PC-9 (cell line): ENCODE results near the gene FGFR2. TPM values are rescaled to one million over a fixed set of nuclear protein-coding genes. Genes with fewer than 3 reads are reported as not detected.

Source experiments
- BruUV-seq: library from RNA; stranded (reverse); fragments of 400-500 nt; replicated peaks from 2 replicates; lab custom pipeline; 2021; lab: Mats Ljungman, UMichigan
- CTCF ChIA-PET: fragments of 300-600 bp; sonication (Branson Sonifier 250); formaldehyde crosslinking; loops from one replicate; lab custom pipeline; 2022; ENCODE audit warnings: antibody characterized with exemption; lab: Charles Lee
- POLR2A ChIA-PET: fragments of 300-600 bp; sonication (Branson Sonifier 250); formaldehyde crosslinking; loops from one replicate; lab custom pipeline; 2022; ENCODE audit warnings: antibody characterized with exemption; ENCODE audit not compliant: unreplicated experiment; lab: Charles Lee
- DNase-seq, 2 experiments: peaks; one replicate each; pipeline versions ENCODE4 v3.0.0 to v3.0.0-alpha.2; 2015 to 2022; ENCODE audit warnings: mixed read lengths in 1 of 2
- H2AFZ ChIP-seq: fragments of 200-600 bp; sonication (generic); 2 replicates; pipeline ENCODE4 v1.8.1; 2017; ENCODE audit warnings: antibody characterized with exemption
- H3F3A ChIP-seq: fragments of 200-600 bp; sonication (generic); 2 replicates; pipeline ENCODE4 v1.8.1; 2017; ENCODE audit warnings: antibody characterized with exemption, mild to moderate bottlenecking, low read depth; ENCODE audit not compliant: insufficient read depth
- H3K27ac ChIP-seq: fragments of 200-600 bp; sonication (generic); 2 replicates; pipeline ENCODE4 v1.6.1; 2016; ENCODE audit warnings: mixed run types
- H3K27me3 ChIP-seq: fragments of 200-600 bp; sonication (generic); 2 replicates; pipeline ENCODE4 v1.6.1; 2016; ENCODE audit warnings: low read depth, mixed run types; ENCODE audit not compliant: insufficient read depth
- H3K36me3 ChIP-seq: fragments of 200-600 bp; sonication (generic); 2 replicates; pipeline ENCODE4 v1.6.1; 2016; ENCODE audit warnings: low read depth, mixed run types
- H3K4me1 ChIP-seq: fragments of 200-600 bp; sonication (generic); replicated peaks from 2 replicates; pipeline ENCODE4 v1.6.1; 2016; ENCODE audit warnings: mixed run types; ENCODE audit not compliant: insufficient read depth
- H3K4me2 ChIP-seq: fragments of 200-600 bp; sonication (generic); 2 replicates; pipeline ENCODE4 v1.6.1; 2017; ENCODE audit warnings: mixed run types
- H3K4me3 ChIP-seq: fragments of 200-600 bp; sonication (generic); 2 replicates; pipeline ENCODE4 v1.6.1; 2016; ENCODE audit warnings: mixed run types
- H3K79me2 ChIP-seq: fragments of 200-600 bp; sonication (generic); 2 replicates; pipeline ENCODE4 v1.6.1; 2017; ENCODE audit warnings: low read depth, mixed run types
- H3K9me2 ChIP-seq: fragments of 200-600 bp; sonication (generic); 2 replicates; pipeline ENCODE4 v1.8.1; 2017; ENCODE audit warnings: mild to moderate bottlenecking; ENCODE audit not compliant: insufficient read depth
- H3K9me3 ChIP-seq: fragments of 200-600 bp; sonication (generic); 2 replicates; pipeline ENCODE4 v1.8.1; 2016; ENCODE audit warnings: low read depth; ENCODE audit not compliant: insufficient read depth
- H4K20me1 ChIP-seq: fragments of 200-600 bp; sonication (generic); 2 replicates; pipeline ENCODE4 v1.8.1; 2017; ENCODE audit not compliant: insufficient read depth
- CTCF ChIP-seq: fragments of 200-600 bp; sonication (generic); conservative IDR thresholded peaks from 2 replicates; pipeline ENCODE4 v1.6.1; 2017; ENCODE audit warnings: mixed run types, antibody characterized with exemption, mild to moderate bottlenecking, moderate library complexity
- EZH2 ChIP-seq: fragments of 200-600 bp; sonication (generic); IDR thresholded peaks from 2 replicates; pipeline ENCODE4 v1.8.0; 2017; ENCODE audit warnings: antibody characterized with exemption, low read depth
- intact Hi-C: fragments of 100-400 bp; cut with micrococcal nuclease; formaldehyde crosslinking; loops from one replicate; pipeline ENCODE4 v1.10.0; 2022; ENCODE audit not compliant: unreplicated experiment
- total RNA-seq: library from RNA; stranded (reverse); gene quantifications from 2 replicates; pipeline ENCODE4 v1.2.3, GENCODE V29; 2021

Gene FGFR2
- total RNA-seq, 1 experiment from 2014 or later, result not detected

- POLR2A ChIA-PET, result no interaction called here
Measured at GRCh38 chr10:121464517-121464916, 133.7 kb downstream of the FGFR2 start.

DNA sequence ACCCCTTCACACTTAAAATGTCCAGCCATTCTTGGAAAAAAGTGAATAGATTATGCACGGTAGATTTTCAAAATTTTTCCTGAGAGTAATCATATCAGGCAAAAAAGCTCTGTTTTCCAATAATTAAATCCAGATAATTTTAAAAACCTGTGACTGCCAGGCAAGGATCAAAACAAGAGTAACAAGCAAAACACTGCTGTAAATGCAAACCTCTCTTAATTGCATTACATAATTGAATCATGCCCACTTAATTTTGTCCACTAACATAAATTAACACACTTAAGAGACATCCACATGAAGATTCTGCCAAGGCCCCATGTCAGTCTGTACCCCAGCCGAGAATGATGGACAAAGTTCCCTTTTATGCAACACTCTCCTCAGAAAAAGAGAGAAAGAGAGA lies 135.3 kb downstream of the FGFR2 start:
- H2AFZ ChIP-seq, result no peak overlapping the region
- no peaks in the 10 kb centered on the region for H3K79me2 ChIP-seq
- no peaks in the 10 kb centered on the region for H3F3A ChIP-seq
- no peak overlapping the region for H3K4me3 ChIP-seq
- H3K4me2 ChIP-seq, result no peak overlapping the region
- CTCF ChIA-PET, result no interaction called here
- POLR2A ChIA-PET, result no interaction called here
- no peaks in the 10 kb centered on the region for H3K36me3 ChIP-seq
- H3K9me2 ChIP-seq, result no peaks in the 10 kb centered on the region
- DNase-seq, result no peak
- H3K27ac ChIP-seq, result no peak overlapping the region
- no TSS peak for BruUV-seq
- H3K27me3 ChIP-seq, result peaks cover 72% of the 10 kb centered on the region
- no peaks in the 10 kb centered on the region for H3K4me1 ChIP-seq
- H3K9me3 ChIP-seq, result no peaks in the 10 kb centered on the region
- intact Hi-C loops, result no loop called here
- no peak for TF ChIP-seq EZH2
- TF ChIP-seq CTCF, result no peak
- H4K20me1 ChIP-seq, result no peaks in the 10 kb centered on the region

More at GRCh38 chr10:121464517-121464916, 133.7 kb downstream of the FGFR2 start:
- H4K20me1 ChIP-seq, result no peaks in the 10 kb centered on the region
- DNase-seq, result no peak
- no peaks in the 10 kb centered on the region for H3F3A ChIP-seq
- no peaks in the 10 kb centered on the region for H3K9me2 ChIP-seq
- intact Hi-C loops, result no loop called here
- H3K27ac ChIP-seq, result no peak overlapping the region
- peaks cover 62% of the 10 kb centered on the region for H3K27me3 ChIP-seq
- H3K36me3 ChIP-seq, result no peaks in the 10 kb centered on the region
- CTCF ChIA-PET, result no interaction called here
- BruUV-seq, result no TSS peak
- no peak overlapping the region for H2AFZ ChIP-seq
- no peak for TF ChIP-seq CTCF
- no peaks in the 10 kb centered on the region for H3K79me2 ChIP-seq
- H3K4me2 ChIP-seq, result no peak overlapping the region
- H3K9me3 ChIP-seq, result no peaks in the 10 kb centered on the region
- H3K4me1 ChIP-seq, result no peaks in the 10 kb centered on the region
- no peak overlapping the region for H3K4me3 ChIP-seq

- Histone ChIP-seq H4K20me1 (no peaks in the 10 kb centered on the region), H3K36me3 (no peaks in the 10 kb centered on the region), H3K27me3 (peaks cover 65% of the 10 kb centered on the region), H3K4me2 (no peak overlapping the region), H3F3A (no peaks in the 10 kb centered on the region), H3K4me3 (no peak overlapping the region), H3K79me2 (no peaks in the 10 kb centered on the region), H2AFZ (no peak overlapping the region), H3K4me1 (no peaks in the 10 kb centered on the region), H3K27ac (no peak overlapping the region), H3K9me3 (no peaks in the 10 kb centered on the region), H3K9me2 (no peaks in the 10 kb centered on the region)
- CTCF ChIA-PET, result no interaction called here
- intact Hi-C loops, result no loop called here
- DNase-seq, result no peak
- TF ChIP-seq EZH2 (no peak), CTCF (no peak)
- no TSS peak for BruUV-seq
- POLR2A ChIA-PET, result no interaction called here
Measured at GRCh38 chr10:121462281-121462680, 136.0 kb downstream of the FGFR2 start.
